KMS-11 (cell line): ENCODE data around the gene PITRM1.
"Not testable (repeated sequence)": the region's sequence is repeated elsewhere in the genome, so short reads cannot be mapped to it uniquely, and the experiment has no call there.

Source experiments
- H2AFZ ChIP-seq: fragments of 200-600 bp; sonication (generic); 2 replicates; pipeline ENCODE4 v1.6.1; 2016; ENCODE audit warnings: antibody characterized with exemption, mixed run types, low read depth
- H3K27ac ChIP-seq: fragments of 200-600 bp; sonication (generic); 2 replicates; pipeline ENCODE4 v1.6.1; 2016; ENCODE audit warnings: mild to moderate bottlenecking, mixed run types
- H3K27me3 ChIP-seq: fragments of 200-600 bp; sonication (generic); 2 replicates; pipeline ENCODE4 v1.6.1; 2017; ENCODE audit warnings: mild to moderate bottlenecking, low read depth, mixed run types, moderate library complexity; ENCODE audit not compliant: insufficient read depth
- H3K36me3 ChIP-seq: fragments of 200-600 bp; sonication (generic); 2 replicates; pipeline ENCODE4 v1.6.1; 2017; ENCODE audit warnings: mild to moderate bottlenecking, mixed run types; ENCODE audit not compliant: insufficient read depth
- H3K4me1 ChIP-seq: fragments of 200-600 bp; sonication (generic); 2 replicates; pipeline ENCODE4 v1.6.1; 2016; ENCODE audit warnings: mild to moderate bottlenecking, low read depth, mixed run types; ENCODE audit not compliant: poor library complexity, severe bottlenecking
- H3K4me2 ChIP-seq: fragments of 200-600 bp; sonication (generic); 2 replicates; pipeline ENCODE4 v1.7.0; 2016; ENCODE audit warnings: mild to moderate bottlenecking, mixed run types
- H3K4me3 ChIP-seq: fragments of 200-600 bp; sonication (generic); IDR thresholded peaks from 2 replicates; pipeline ENCODE4 v1.6.1; 2017; ENCODE audit warnings: low read depth, low read length, mixed read lengths; ENCODE audit not compliant: insufficient read depth
- H3K79me2 ChIP-seq: fragments of 200-600 bp; sonication (generic); 2 replicates; pipeline ENCODE4 v1.6.1; 2016; ENCODE audit warnings: low read depth, mixed run types; ENCODE audit not compliant: insufficient read depth
- H3K9ac ChIP-seq: fragments of 200-600 bp; sonication (generic); 2 replicates; pipeline ENCODE4 v1.6.1; 2016; ENCODE audit warnings: mild to moderate bottlenecking, mixed run types
- H4K20me1 ChIP-seq: fragments of 200-600 bp; sonication (generic); 2 replicates; pipeline ENCODE4 v1.6.1; 2016; ENCODE audit warnings: mild to moderate bottlenecking, mixed run types; ENCODE audit not compliant: insufficient read depth
- CTCF ChIP-seq: fragments of 200-600 bp; sonication (generic); conservative IDR thresholded peaks from 2 replicates; pipeline ENCODE4 v1.6.1; 2017; ENCODE audit warnings: low read depth, mild to moderate bottlenecking, antibody characterized with exemption, low read length, moderate library complexity, mixed read lengths

Gene PITRM1

GRCh38 chr10:3107426-3107961 lies 65.1 kb downstream of the PITRM1 start:
- H3K9ac ChIP-seq, result no peak overlapping the region
- H3K27me3 ChIP-seq, result no peaks in the 10 kb centered on the region
- peaks cover 13% of the 10 kb centered on the region; the same call in 1 of the 2 replicates for H3K36me3 ChIP-seq
- no peak overlapping the region for H3K4me3 ChIP-seq
- H3K4me2 ChIP-seq, result no peak overlapping the region
- H2AFZ ChIP-seq, result no peak overlapping the region
- no peaks in the 10 kb centered on the region for H3K4me1 ChIP-seq
- no peak for TF ChIP-seq CTCF
- no peaks in the 10 kb centered on the region; the same call in 1 of the 2 replicates for H3K79me2 ChIP-seq
- H4K20me1 ChIP-seq, result no peaks in the 10 kb centered on the region
- no peak overlapping the region for H3K27ac ChIP-seq

GRCh38 chr10:3106928-3107425 lies 65.6 kb downstream of the PITRM1 start:
- Histone ChIP-seq H3K27me3 (no peaks in the 10 kb centered on the region), H3K9ac (no peak overlapping the region), H3K36me3 (peaks cover 13% of the 10 kb centered on the region; the same call in 1 of the 2 replicates), H3K79me2 (no peaks in the 10 kb centered on the region; the same call in 1 of the 2 replicates), H3K4me2 (no peak overlapping the region), H3K4me3 (no peak overlapping the region), H4K20me1 (no peaks in the 10 kb centered on the region), H3K4me1 (no peaks in the 10 kb centered on the region), H3K27ac (no peak overlapping the region), H2AFZ (no peak overlapping the region)
- no peak for TF ChIP-seq CTCF

GRCh38 chr10:3106328-3106727 lies 66.3 kb downstream of the PITRM1 start:
- not testable (repeated sequence) for H3K4me2 ChIP-seq, H3K9ac ChIP-seq, H2AFZ ChIP-seq, H3K27ac ChIP-seq, H3K4me1 ChIP-seq, H3K27me3 ChIP-seq, H3K4me3 ChIP-seq, H3K79me2 ChIP-seq, H4K20me1 ChIP-seq
- peaks cover 17% of the 10 kb centered on the region; the same call in 1 of the 2 replicates for H3K36me3 ChIP-seq

GRCh38 chr10:3105905-3106304 lies 66.7 kb downstream of the PITRM1 start:
- peaks cover 21% of the 10 kb centered on the region; the same call in 1 of the 2 replicates for H3K36me3 ChIP-seq
- no peaks in the 10 kb centered on the region for H4K20me1 ChIP-seq

More at GRCh38 chr10:3105905-3106304, 66.7 kb downstream of the PITRM1 start:
- Histone ChIP-seq H3K27ac (no peak overlapping the region), H3K79me2 (peaks cover under 1% of the 10 kb centered on the region; the same call in 1 of the 2 replicates), H3K4me3 (no peak overlapping the region), H3K4me2 (no peak overlapping the region), H2AFZ (no peak overlapping the region), H3K9ac (no peak overlapping the region), H3K27me3 (no peaks in the 10 kb centered on the region), H3K4me1 (no peaks in the 10 kb centered on the region)
- TF ChIP-seq CTCF, result no peak
